Limb (tissue), 2 donors: ENCODE measurements around the gene HELZ2.

Experiments used
- DNase-seq, 2 donors: peaks; one replicate each; pipeline ENCODE4 v3.0.0-alpha.2; 2016; ENCODE audit errors: extremely low spot score in 2 of 2

Gene HELZ2

GRCh38 chr20:63598479-63599395 is 24.7 kb upstream of the HELZ2 start:
- DNase-seq = no peak

- DNase-seq = no peak
Observed at GRCh38 chr20:63597651-63598478, 23.8 kb upstream of the HELZ2 start.

DNA sequence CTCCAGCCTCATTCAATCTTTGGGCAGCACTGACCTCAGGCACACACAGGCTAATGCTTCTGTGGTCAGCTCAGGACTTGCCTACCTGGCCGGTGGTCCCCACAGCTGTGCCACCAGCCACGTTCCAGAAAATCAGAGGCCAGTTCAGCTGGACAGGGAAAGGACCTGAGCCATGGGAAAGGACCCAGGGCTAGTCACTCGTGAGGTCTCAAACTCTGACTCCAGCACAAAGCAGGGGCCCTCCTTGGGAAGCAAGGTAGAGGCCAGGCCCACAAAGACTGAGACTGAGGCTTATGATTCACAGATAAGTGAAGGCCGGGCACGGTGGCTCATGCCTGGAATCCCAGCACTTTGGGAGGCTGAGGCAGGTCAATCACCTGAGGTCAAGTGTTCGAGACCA is 22.4 kb upstream of the HELZ2 start:
- DNase-seq = no peak

- no peak for DNase-seq
Observed at GRCh38 chr20:63595416-63596127, 21.5 kb upstream of the HELZ2 start.

GRCh38 chr20:63594043-63594561 is 20.1 kb upstream of the HELZ2 start:
- no peak for DNase-seq

DNA sequence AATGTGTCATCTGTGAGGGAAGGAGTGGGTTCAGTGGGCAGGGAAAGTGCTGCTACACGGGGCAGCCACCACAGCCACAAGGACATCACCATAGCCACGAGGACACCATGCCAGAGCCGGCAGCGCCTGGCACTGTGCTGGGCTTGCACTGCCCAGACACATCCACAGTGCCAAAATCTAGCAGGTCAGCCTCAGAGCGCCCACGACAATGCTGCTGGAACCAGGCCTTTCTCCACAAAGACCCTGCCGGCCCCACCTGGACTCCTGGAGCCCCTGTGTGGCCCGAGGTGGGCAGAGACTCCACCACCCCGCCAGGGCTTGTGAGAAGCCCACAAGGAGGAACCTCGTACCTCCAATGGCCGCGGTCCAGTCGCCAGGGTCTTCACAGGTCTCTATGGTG is 18.6 kb upstream of the HELZ2 start:
- no peak for DNase-seq

DNA sequence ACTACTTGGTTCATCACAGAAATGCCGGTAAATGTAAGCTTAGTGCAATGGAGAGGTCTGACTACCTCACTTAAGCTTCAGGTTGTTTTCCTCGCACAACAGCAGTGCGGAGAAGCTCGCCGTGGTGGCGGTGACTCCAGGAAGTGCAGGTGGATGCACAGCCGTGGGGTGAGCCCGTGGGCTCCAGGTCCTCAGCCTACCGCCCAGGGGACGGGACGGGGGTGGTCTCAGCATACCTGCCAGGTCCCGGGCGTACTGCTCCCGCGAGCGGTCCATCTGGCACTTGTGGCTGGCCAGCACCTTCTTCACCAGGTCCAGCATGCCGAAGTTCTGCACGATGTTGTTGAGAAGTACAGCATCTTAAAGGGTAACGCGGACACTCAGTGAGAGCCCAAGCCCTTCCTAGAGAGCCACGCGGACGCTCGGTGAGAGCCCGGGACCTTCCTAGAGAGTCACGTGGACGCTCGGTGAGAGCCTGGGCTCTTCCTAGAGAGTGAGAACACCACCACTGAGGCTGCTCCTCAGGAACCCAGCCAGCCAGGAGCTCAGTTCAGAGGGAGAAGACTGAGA is 17.8 kb upstream of the HELZ2 start:
- DNase-seq = no peak

- no peak for DNase-seq
Observed at GRCh38 chr20:63591147-63591533, 17.1 kb upstream of the HELZ2 start.

GRCh38 chr20:63590218-63591146 is 16.4 kb upstream of the HELZ2 start:
- no peak for DNase-seq

- no peak for DNase-seq
Observed at GRCh38 chr20:63589261-63590217, 15.5 kb upstream of the HELZ2 start.

DNA sequence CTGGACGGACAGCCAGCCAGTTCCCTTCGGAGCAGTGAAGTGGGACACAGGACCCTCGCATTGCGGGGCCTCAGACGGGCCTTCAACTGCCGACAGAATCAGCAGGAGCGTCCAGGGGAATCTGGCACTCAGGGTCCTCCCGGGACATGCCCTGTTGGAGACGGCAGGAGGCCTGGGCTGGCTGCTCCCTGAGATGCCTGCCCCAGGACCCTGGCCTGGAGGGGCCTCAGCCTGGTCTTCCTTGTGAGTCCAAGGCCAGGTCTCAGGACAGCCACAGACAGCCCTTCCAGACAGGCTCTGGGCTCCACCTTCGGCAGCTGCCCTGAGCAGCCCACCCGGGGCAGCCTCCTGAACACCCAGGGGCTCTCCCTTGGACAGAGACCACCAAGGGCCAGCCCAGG is 14.6 kb upstream of the HELZ2 start:
- DNase-seq = no peak

DNA sequence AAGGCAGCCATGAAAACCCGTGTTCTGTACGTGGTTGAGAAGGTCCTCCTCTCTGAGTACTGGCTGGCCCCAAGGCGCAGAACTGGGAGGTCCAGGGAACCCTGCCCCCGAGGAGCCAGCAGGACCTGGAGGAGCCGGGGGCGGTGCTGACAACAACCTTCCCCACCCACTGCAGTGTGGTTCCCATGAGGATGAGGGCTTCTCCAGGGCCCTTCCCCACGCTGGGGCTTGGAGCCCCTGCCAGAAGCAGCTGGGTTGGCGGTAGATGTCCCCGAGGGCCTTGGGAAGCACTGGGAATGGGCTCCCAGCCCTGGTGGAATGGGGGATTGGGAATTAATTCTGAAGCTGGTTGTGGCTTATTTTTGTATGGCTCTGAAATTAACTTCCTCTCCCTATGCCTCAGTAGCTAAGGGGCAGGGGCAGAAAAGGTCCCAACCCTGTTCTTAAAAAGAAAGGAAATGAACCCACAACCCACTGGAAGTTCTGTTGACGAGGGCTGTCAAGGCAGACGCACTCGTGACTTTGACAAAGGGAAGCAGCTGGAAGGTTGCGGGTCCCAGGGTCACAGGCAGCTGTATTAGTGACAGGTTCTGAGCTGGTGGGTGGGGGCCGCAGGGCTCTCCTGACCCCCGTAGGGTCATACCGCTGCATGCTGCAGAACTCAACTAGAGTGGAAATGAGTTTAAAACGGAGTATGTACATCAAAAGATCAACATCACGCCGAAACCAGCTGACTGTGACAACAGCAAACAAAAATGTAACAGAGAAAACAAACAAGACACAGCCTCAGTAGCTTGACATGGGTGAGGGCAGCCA is 13.9 kb upstream of the HELZ2 start:
- no peak for DNase-seq

DNA sequence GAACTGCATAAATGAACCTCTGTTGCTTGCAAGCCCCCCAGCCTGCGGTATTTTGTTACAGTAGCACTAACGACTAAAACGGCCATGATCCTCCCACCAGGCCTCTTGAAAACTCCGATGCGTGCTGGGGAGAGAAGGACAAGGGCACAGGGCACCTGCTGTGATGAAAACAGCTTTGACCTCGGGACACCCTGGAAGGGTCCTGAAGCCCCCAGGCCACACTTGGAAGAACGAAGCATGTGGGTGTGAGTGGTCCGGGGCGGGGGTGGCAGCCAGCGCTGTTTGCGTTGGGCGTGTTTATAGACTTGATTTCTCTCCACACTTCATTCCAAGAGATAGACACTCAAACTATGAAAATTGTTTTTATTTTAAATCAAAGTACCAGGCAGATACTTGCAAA is 13.2 kb upstream of the HELZ2 start:
- no peak for DNase-seq

- DNase-seq = no peak
Observed at GRCh38 chr20:63586797-63587196, 12.8 kb upstream of the HELZ2 start.

DNA sequence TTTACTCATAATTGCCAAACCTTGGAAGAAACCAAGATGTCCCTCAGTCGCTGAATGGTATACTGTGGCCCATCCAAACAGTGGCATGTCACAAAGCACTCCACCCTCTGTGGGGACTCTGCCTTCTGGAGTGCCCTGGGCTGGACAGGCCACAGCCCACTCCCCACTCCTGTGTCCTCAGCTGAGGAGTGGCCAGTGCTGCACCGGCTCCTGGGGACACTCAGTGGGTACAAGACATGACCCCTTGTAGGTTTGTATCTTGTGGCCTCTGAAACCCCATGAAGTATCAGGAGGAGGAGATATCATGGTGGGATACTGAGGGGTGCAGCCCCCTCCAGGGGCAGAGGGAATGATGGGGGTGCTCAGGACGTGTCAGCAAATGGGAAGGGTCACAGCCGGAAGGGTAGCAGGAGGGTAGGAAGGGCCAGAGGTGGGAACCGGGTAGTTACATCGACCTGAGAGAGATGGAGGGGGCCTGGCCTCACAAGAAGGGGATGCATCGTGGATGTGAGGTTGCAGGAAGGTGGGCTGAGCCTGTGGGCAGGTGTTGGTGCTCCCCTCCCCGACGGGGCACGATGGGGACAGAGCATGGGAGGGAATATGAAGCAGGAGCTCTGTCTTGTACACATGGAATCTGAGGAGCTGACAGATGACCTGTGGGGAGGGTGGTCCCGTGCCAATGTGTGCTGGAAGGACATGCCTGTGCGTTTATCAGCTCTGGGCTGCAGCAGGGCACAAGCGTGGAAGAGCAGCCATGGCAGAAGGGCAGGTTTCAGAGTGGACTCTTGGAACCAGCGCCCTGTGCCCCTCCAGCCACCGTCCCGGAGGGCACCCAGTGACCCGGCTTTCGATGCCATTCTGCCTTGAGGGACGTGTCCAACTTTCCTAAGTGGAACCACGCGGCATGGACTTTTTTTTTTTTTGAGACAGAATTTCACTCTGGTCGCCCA is 11.9 kb upstream of the HELZ2 start:
- DNase-seq = no peak

DNA sequence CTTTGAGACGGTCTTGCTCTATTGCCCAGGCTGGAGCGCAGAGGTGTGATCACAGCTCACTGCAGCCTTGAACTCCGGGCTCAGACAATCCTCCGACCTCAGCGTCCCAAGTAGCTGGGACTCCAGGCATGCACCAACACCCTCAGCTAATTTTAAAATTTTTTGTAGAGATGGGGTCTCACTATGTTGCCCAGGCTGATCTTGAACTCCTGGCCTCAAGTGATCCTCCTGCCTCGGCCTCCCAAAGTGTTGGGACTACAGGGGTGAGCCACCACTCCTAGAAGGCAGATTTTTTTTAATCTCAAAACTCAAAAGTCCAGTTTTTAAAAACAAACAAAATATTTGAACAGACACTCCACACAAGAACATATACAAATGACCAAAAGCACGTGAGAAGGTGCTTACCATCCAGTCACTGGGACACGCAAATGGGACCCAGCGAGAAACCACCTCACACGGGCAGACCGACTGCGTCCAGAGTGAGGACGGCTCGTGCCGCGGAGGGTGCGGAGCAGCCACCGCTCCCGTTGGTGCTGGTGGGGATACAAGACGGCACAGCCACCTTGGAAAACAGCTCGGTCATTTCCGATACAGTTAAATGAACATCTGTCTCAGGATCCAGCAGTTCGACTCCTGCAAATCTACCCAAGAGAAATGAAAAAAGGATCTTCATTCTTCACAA is 8.5 kb upstream of the HELZ2 start:
- DNase-seq = no peak
